SIG-M5 treated with dmso at 0.1 percent for 504 hours (cell line): ENCODE results near the gene PDE4D.
"Not testable (repeated sequence)": the region's sequence is repeated elsewhere in the genome, so short reads cannot be mapped to it uniquely, and the experiment has no call there.

Source experiments
- DNase-seq: peaks from one replicate; lab custom pipeline; 2025; ENCODE audit not compliant: unreplicated experiment; lab: John Stamatoyannopoulos, UW

PDE4D gene

DNA sequence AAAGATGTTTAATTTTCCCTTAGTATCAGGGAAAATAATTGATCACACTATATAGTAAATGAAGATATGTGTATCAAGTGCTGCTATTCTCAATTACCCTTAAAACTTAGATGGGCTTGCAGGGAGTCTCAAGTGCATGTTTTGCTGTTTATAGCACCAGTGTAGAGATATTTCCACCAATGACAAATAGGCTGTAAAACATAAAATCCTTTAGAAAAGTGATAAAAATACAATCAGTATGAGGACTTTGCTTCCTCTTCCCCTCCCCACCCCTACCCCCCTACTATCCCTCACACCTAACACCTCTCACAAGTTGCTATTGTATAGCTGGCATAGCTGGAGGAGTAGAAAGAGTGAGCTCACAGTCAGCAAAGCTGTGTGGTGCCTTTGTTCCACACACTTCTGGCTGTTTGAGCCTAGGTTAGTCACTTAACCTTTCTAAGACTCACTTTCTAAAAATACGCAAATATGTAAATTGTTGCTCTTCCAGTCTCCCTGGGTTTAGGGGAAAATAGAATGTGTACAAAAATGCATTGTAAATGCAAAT, 93.1 kb downstream of the PDE4D start:
- no peak for DNase-seq

DNA sequence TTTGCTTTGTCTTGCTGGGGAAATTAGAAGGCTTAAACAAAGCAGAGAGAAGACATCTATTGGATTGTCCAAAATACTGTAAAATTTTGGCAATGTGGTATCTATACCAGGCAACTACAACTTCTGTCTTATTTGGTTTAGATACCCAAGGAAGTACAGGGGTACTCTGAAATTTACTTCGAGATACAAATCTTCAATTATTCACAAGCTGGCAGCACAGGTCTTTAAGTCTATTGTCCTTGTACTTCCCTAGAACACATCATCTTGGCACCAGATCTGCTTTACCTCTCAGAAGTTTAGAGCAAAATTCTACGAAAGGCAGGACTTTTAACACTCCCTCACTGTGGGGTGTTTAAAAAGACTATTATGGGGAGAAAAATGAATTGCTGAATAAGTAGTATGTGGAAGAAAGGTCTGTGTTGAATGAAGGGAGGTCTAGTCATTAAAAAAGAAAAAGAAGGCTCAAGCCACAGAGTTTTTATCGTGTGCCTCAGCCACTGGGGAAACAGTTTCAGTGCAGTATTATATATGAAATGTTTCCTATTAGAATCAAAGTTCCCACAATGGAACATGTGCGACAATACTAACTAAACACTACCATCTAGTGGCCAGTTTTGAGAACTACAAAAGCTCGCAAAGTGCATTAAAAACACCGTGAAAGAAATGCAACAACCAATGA, 93.7 kb downstream of the PDE4D start:
- DNase-seq = peak; percentile 33

DNA sequence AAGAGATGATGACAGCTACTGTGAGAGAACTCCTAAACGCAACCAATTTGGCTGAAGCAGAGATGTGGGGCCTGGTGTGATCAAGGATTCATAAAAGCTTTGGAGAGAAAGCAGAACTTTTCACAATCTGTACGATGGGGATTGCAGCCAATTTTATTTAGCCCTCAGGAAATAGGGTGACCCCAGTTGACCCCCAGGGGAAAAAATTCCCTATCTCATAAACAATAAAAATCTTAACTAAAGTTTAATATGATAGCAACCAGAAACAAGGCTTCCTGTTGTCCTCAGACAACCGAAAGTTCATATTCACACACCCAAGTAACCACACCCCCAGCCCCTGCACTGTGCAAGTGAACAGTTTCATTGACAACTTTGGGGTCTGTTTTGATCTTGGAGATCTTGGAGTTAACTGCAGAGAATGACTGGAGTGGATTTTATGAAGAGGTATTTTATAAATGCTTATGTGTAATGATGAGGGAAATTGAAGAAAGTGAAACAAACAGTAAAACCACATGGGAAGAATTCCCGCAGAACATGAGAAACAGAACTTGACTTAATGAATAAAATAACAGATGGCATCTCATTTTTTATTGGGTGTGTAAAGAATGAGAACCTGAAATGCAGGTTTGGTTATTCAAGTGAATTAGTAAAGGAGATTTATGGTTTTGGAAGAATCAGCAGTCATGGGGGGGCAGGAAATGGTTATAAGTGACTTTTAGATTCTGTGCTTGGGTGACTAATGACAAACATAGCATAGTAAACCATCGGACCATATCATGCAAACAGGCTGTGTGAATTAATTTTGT, 94.5 kb downstream of the PDE4D start:
- DNase-seq = peak; percentile 54

DNA sequence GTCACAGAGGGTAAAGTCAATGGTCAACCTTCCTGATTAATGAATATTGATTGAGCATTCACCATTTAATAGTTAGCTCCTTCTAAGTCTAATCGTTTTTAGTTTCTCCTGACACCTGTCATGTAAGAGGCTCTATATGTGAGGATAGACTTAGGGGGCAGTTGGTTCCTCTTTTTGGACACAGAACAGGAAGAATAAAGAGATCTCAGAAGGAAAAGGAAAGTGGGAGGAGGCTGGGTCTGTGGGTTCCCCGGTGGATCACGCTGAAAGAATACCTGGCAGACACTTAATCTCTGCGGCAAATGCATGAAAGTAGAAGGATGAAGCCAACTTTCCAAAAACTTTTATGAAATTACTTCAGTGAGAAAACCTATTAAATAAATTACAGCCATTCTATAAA, 98.4 kb downstream of the PDE4D start:
- DNase-seq = no peak

DNA sequence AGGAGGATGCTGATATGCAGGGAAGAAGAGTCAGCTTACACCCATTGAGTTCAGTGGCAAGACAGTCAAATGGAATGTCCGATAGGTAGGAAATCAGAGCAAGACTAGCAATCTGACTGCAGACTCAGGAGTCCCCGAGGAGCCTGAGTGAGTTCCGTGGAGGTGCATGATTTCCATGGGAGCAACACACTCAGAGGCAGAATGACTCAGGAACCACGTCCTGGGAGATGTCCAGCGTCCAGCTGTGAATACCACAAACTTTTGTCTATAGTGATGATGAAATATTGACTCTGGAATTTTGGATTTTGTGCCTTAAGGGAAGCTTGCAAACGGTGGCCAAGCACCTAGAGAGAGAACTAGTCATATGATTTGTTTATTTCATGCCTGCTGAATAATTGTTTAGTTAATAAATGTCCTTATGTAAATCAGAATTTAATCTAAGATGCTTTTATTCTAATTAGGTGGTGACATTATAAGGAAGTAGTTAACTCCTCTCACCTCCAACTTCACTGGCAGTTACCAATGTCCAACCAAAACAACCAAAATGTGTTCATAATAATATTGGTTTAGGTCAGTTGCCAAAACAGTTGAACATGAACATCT, 100.4 kb downstream of the PDE4D start:
- no peak for DNase-seq

DNA sequence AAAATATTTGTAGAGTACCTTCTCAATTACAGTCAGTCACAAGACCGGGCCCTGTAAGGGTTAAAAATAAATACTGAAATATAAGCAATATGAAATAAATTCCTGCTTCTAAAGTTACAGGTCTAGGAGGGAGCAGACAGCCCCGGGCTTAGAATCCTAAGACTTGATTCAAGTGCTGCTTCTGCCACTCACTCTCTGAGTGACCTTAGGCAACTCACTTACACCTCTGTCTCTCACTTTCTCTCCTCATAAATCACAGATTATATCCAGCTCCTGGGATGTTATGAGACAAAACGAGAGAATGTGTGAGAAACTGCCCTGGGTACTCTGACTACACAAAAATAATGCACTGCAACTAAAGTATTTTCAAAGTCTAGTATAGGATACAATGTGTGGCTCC, 101.9 kb downstream of the PDE4D start:
- no peak for DNase-seq

DNA sequence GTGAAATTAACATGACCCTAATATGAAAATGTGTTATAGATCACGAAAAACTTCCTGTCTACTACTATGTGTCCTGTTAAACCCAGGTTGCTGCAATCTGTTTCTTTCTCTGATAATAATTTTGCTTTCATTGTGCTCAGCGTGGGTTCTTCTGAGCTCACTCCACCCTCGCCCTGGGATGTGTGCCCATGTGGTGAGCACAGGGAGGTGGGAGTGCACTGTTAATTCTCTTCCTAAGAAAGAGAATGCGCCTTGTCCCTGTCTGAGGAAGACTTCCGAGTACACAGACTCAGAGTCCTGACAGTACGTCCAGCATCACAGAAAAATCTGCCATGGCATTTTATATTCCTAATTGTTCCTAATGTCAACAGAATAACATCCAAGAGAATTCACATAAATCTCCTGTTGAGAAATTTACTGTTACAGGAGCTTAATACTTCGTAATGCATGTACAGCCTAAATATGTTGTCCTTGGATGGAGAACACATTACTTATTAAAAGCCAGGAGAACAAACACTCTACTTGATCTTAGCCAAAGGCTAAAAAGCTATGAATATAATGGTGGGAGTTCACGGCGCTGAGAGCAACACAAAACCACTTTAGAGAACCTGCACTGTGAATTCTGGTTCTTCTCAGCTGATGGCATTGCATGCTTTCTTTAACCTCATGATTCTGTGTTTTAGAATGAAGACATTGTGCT, 102.6 kb downstream of the PDE4D start:
- DNase-seq = no peak

DNA sequence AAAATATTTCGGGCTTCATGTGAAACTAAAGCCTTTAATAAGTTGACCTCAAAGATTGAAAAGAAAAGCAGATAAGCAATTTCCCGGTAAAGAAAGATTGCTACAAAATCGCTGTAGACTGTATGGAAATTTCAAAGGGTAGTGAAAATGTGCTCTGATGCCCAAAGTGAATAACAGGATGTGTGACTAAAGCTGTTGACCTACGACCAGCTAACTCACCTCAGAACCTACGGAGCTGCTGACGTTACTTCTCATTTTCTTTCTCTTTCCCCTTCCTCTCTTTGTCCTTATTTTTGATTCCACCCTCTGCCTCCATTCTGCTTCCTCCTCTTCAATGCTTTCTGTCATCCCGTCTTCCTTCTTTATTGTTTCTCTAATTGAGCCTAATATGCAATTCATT, 103.2 kb downstream of the PDE4D start:
- DNase-seq = no peak

DNA sequence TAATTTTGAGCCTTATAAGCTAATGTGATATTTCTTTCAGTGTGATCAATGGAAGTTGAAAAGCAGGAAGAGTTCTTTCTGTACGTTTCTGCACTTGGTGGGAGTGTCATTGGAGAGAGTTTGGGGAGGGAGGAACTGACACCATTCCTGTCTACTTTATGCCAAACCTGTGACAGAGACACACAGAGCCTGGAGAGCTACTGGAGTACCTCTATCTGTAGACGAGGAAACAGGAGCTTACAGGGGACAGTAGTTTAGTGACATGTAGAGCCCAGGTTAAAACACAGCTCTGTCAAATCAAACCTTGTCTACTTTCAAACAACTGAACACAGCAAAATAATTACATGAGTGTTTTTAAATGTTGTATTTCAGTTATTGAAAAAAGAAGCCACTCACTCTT, 103.6 kb downstream of the PDE4D start:
- no peak for DNase-seq

DNA sequence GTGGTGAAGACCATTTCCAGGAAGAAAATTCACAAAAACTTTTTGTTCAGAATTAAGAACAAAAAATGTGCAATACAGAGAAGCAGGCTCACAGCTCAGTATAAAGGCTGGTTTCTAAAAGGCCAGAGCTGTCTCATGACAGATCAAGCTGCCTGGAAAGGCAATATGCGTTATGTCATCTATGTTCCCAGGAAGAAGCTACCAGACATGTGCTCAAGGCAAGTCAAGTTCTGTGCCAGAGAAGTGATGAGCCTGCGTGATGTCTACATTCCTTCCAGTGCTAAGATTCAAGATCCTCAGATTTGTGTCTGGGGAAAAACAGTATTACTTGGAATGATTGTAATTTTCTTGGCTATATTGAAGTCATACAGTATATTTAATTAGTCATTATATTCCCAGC, 104.3 kb downstream of the PDE4D start:
- DNase-seq = no peak

DNA sequence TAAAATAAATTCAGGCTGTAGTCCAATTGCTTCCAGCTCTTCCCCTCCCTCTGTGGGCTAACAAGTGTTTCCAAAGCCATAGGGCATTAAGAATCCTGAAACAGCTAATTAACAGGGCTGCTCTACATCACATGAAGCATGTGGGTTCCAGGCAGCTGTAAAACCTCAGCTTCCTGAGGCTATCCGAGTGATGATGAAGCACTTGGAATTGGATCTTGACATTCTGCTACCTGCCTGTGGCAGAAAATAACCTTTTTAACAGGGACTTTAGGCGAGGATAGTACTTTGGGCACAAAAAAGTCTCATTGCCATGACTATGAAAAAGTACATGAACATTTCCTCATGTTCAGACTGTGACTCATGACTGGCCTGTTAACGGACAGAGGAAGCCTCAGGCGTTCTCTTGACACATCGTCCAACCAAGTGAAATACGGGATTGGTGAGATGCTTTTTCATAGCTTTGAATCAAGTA, 107.2 kb downstream of the PDE4D start:
- DNase-seq = no peak

DNA sequence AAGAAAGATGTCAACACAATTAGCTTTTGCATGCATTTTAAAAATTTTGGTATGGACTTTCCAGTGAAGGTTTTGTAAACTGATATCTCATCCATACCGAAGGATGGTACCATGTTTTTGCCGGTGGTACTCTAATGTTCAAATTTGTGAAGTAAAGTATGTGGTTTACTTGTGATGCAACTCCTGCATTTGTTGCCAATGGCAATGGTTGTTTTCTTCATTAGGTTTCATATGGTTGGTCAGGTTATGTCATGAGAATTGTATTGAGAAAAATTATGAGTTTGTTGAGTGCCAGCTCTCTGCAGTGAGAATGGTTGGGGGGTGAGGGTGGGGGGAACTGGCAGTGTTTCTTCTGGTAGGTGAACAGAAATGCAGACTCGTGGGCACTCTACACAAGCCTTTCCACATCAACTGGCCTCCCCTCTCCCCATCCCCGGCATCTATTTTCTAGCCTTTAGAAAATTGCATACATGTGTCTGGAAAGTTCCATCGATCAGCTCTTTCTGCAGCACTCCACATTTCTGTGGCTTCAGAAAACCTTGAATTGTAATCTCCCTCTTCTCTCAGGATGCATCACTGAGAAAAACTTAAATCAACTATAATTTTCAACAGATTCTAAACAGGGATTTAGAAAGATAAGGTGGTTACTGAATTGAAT, 107.7 kb downstream of the PDE4D start:
- no peak for DNase-seq

DNA sequence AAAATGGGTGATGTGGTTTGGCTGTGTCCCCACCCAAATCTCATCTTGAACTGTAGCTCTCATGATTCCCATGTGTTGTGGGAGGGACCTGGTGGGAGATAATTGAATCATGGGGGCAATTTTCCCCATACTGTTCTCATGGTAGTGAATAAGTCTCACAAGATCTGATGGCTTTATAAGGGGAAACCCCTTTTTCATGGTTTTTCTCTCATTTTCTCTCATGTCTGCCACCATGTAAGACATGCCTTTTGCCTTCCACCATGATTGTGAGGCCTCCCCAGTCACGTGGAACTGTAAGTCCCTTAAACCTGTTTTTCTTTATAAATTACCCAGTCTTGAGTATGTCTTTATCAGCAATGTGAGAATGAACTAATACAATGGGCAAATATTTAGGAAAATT, 108.8 kb downstream of the PDE4D start:
- not testable (repeated sequence) for DNase-seq

DNA sequence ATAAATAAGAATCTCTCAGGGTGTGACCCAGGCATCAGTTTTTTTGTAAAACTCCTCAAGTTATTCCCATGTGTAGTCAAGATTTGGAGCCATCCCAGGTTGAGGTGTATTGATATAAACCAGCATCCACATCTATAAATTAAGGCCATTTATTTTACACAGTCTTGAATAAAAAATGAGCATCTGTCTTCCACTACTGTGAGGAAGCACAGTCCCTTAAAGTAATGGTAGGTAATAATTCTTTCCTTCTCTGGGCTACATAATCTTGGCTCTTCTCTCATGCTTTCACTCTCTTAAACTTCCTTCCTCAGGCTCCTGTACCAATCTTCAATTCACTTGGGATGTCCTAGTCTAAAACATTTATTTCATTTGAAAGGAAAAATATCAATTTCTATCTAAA, 110.3 kb downstream of the PDE4D start:
- DNase-seq = no peak

DNA sequence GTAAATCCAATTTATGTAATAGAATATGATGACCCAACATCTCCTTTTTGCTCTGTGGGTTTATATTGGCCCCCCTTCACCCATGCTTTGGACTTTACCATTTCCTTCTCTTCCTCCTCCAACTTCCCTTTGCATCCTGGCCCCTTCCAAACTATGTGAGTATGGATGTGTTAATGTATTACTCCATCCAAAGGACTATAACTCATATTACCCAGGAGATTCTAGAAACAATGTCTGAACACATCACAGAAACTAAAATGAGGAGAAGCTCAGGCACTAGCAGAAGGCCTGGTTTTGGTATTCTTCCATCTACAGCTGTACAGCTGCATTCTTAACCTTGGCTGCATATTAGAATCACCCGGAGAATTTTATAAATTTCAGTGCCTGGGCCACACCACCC, 110.7 kb downstream of the PDE4D start:
- DNase-seq = no peak

DNA sequence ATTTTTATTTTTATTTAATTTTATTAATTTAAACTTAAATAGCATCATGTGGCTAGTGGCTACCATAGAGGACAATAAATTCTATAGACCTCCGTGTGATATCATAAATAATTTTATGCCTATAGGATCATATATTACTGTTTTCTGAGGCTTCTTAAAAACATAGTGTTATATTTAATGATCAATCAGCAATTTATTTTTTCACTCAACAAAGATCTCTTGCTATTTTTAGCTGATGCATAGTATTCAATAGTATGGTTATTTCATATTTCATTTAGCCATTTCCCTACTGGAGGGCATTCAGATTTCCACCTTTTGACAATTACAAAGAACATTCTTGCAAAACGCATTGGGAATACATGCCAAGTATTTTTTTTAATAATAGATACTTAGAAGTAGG, 114.1 kb downstream of the PDE4D start:
- DNase-seq = no peak

DNA sequence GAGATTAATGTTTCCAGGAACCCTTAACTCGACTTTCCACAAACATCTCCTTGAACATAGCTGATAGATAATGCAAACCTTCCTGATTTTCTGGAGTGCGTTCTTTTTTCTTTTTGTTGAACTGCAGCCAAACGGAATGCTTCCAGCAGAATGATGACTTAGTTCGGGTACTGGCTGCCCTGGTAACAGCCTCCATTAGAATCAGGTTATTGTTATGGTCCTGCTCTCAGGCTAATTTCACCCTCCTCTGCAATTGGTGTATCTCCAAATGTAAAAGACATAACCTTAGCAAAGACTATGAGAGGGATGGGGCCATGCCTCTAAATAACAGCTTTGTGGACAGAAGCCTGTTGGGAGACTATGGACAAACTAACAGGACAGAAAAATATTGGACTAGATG, 116.5 kb downstream of the PDE4D start:
- DNase-seq = no peak

DNA sequence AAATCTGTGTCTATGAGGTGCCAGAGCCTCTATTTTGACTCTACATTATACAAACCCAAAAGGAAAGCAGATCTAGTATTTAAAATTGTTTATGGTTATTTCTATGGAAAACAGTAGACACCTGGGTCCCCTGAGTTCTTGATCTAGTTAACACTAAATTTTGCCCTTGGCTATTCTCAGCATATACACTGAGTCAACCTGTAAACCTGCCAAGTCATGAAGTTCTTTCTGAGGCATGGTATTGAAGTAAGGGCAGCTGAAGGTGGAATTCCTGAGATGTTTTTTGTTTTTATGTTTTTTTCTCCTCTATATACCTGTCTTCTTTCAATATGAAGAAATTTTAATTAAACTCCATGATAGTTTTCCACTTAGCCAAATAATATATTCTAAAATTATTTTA, 120.2 kb downstream of the PDE4D start:
- DNase-seq = no peak

DNA sequence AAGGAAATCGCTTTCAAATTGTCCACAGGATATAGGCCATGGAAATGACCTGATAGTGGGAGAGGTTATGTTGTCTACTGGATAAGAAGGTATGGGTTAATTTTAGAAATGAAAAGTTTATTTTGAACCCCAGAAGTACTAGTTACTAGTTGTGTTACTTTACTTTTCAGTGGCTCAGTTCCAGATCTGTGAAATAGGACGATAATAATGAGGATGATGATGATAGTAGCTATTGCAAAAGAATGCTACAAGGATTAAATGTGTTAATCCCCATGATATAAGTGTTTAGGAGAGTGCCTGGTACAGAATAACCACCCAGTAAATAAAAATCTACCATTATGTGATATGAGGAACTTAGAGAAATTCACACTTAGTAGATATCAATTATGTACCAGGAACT, 120.8 kb downstream of the PDE4D start:
- no peak for DNase-seq

DNA sequence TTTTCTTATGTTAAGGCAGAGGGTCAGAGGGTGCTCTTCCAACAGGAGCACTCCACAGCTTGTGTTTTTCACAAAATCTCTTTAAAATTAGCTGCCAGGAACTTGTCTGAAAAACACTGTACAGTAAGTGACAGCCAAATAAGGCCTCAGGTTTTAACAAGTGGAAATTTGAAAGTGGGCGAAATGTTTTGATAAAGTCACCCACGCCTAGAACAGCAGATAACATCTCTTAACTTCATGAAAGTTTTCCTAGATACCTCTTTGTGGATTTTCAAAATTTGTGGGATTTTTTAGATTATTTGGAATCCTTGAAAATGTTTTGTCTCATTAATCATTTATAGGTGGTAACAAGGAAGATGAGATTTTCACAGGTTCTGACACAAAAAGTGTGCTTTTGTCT, 121.3 kb downstream of the PDE4D start:
- no peak for DNase-seq

DNA sequence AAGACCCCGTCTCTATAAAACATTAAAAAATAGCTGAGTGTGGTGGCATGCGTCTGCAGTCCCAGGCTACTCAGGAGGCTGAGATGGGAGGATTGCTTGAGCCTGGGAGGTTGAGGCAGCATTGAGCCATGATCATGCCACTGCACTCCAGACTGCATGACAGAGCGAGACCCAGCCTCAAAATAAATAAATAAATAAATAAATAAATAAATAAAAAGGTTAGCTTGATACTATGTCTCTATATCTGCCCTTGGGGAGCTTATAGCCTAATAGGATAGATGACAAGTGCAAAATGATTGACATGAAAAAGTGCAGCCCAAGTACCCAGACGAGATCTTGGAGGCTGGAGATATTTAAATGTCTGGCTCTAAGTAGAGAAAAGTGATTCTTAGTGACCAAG, 122.6 kb downstream of the PDE4D start:
- DNase-seq = no peak
